Thoracic aorta (tissue), 2 donors: Measurements from ENCODE around the gene INTU. TPM values are rescaled to one million over a fixed set of nuclear protein-coding genes. Genes with fewer than 3 reads are reported as not detected.

Experiments
- ATAC-seq: fragments of 150-250 bp; one replicate; pipeline ENCODE4 v1.8.0; 2017; ENCODE audit warnings: low read depth; ENCODE audit not compliant: insufficient number of reproducible peaks, low FRiP score
- DNase-seq: peaks from one replicate; pipeline ENCODE4 v3.0.0-alpha.2; 2020; ENCODE audit warnings: low spot score
- H3K27ac ChIP-seq, 2 donors: fragments of 200-600 bp; sonication (generic); 1 replicate in 1 of 2; 2 replicates in 1 of 2; pipeline ENCODE4 v1.5.1; 2016; ENCODE audit warnings: mild to moderate bottlenecking in 2 of 2, moderate library complexity in 2 of 2
- H3K27me3 ChIP-seq: fragments of 200-600 bp; sonication (generic); replicated peaks from 2 replicates; pipeline ENCODE4 v1.6.0; 2016; ENCODE audit warnings: mild to moderate bottlenecking; ENCODE audit not compliant: insufficient read depth
- H3K36me3 ChIP-seq: fragments of 200-600 bp; sonication (generic); one replicate; pipeline ENCODE4 v1.5.1; 2016
- H3K4me1 ChIP-seq, 2 donors: fragments of 200-600 bp; sonication (generic); 1 replicate in 1 of 2; 2 replicates in 1 of 2; pipeline versions ENCODE4 v1.5.1 to v1.6.0; 2016; ENCODE audit warnings: low read depth in 2 of 2, mild to moderate bottlenecking in 1 of 2; ENCODE audit not compliant: control insufficient read depth in 1 of 2
- H3K4me3 ChIP-seq: fragments of 200-600 bp; sonication (generic); 2 replicates; pipeline ENCODE4 v1.5.1; 2016; ENCODE audit warnings: mild to moderate bottlenecking
- H3K9me3 ChIP-seq: fragments of 200-600 bp; sonication (generic); 2 replicates; pipeline ENCODE4 v1.5.1; 2016
- CTCF ChIP-seq: fragments of 200-600 bp; sonication (generic); IDR thresholded peaks from one replicate; pipeline ENCODE4 v1.5.1; 2019; ENCODE audit warnings: antibody characterized with exemption
- total RNA-seq, 2 donors: library from RNA; depleted of rRNA; stranded (reverse); fragments of >200 nt; gene quantifications; one replicate each; pipeline versions ENCODE4 v1.1.0 to v1.2.3, GENCODE V29; 2016

The INTU gene
- total RNA-seq, 2 donors from 2014 or later = 11.0 to 16.6 TPM

- Histone ChIP-seq H3K36me3 (no peaks in the 10 kb centered on the region), H3K4me3 (no peak overlapping the region), H3K27me3 (no peaks in the 10 kb centered on the region), H3K4me1 (peaks cover 0 to 8% of the 10 kb centered on the region in 2 donors), H3K27ac (no peak overlapping the region), H3K9me3 (no peaks in the 10 kb centered on the region)
- ATAC-seq (no peak), DNase-seq (no peak)
- no peak for TF ChIP-seq CTCF
These were observed 27.6 kb downstream of the INTU start for GRCh38 chr4:127660284-127660885.

- peaks cover 0 to 7% of the 10 kb centered on the region in 2 donors for H3K4me1 ChIP-seq
- H3K4me3 ChIP-seq = no peak overlapping the region
- ATAC-seq (no peak), DNase-seq (no peak)
- no peaks in the 10 kb centered on the region for H3K9me3 ChIP-seq
- no peak overlapping the region for H3K27ac ChIP-seq
- no peaks in the 10 kb centered on the region for H3K27me3 ChIP-seq
- H3K36me3 ChIP-seq = no peaks in the 10 kb centered on the region
- no peak for TF ChIP-seq CTCF
These were observed 34.4 kb downstream of the INTU start for GRCh38 chr4:127667116-127667515.

- H3K4me3 ChIP-seq = no peak overlapping the region
- H3K27me3 ChIP-seq = no peaks in the 10 kb centered on the region
- no peak for TF ChIP-seq CTCF
- ATAC-seq (no peak), DNase-seq (no peak)
- H3K27ac ChIP-seq = no peak overlapping the region
- H3K4me1 ChIP-seq = peaks cover 0 to 7% of the 10 kb centered on the region in 2 donors
- no peaks in the 10 kb centered on the region for H3K36me3 ChIP-seq
- no peaks in the 10 kb centered on the region for H3K9me3 ChIP-seq
These were observed 35.0 kb downstream of the INTU start for GRCh38 chr4:127667772-127668171.

GRCh38 chr4:127668770-127669169 lies 36.0 kb downstream of the INTU start:
- H3K27me3 ChIP-seq = no peaks in the 10 kb centered on the region
- H3K9me3 ChIP-seq = no peaks in the 10 kb centered on the region
- H3K27ac ChIP-seq = no peak overlapping the region
- peaks cover 0 to 7% of the 10 kb centered on the region in 2 donors for H3K4me1 ChIP-seq
- DNase-seq = no peak
- ATAC-seq = no peak
- no peak overlapping the region for H3K4me3 ChIP-seq
- no peaks in the 10 kb centered on the region for H3K36me3 ChIP-seq
- TF ChIP-seq CTCF = no peak

- DNase-seq = no peak
- Histone ChIP-seq H3K27ac (peak overlapping the region in 1 of 2 donors; percentile 7), H3K4me3 (no peak overlapping the region), H3K9me3 (no peaks in the 10 kb centered on the region), H3K36me3 (no peaks in the 10 kb centered on the region), H3K4me1 (peaks cover 0 to 7% of the 10 kb centered on the region in 2 donors), H3K27me3 (no peaks in the 10 kb centered on the region)
- no peak for ATAC-seq
- TF ChIP-seq CTCF = no peak
These were observed 36.9 kb downstream of the INTU start for GRCh38 chr4:127669691-127670090.
